Measurements from ENCODE around the gene LIN7A. TPM values are rescaled to one million over a fixed set of nuclear protein-coding genes. Genes with fewer than 3 reads are reported as not detected.
"Not testable (repeated sequence)": the region's sequence is repeated elsewhere in the genome, so short reads cannot be mapped to it uniquely, and the experiment has no call there.

The LIN7A gene
- total and polyA plus RNA-seq, 12 donors: 0.35 to 6.0 (median 2.7) TPM

DNA sequence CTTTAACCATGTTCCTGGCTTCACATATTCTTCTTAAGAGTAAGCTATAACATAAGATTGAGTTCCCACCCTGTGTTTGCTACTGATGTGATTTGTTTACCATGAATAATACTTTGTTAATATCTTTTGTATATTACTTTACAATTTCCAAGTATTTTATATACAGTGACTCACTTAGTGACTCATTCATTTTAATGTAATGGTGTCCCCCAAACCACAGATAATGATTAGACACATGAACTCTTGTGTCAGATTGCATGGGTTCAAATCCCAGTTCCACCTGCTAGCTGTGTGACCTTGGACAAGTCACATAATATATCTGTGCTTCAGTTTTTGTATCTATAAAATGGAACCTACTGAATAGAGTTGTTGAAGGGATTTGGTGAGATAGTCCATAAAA lies 144.9 kb downstream of the LIN7A start:
- no peak for DNase-seq
- no peaks in the 10 kb centered on the region for H3K4me1 ChIP-seq (replicated peaks in 1 of 2)
- no peak overlapping the region for H3K4me3 ChIP-seq
- H3K27ac ChIP-seq: no peak overlapping the region
- intact Hi-C loops (cut with DNase I): no loop called here
- TF ChIP-seq POLR2A (IDR thresholded peaks at IDR 0.05) (no peak), CTCF (IDR thresholded peaks at IDR 0.05) (no peak)
- H3K9me3 ChIP-seq (replicated peaks in 1 of 3): no peaks in the 10 kb centered on the region
- no peaks in the 10 kb centered on the region for H3K36me3 ChIP-seq (replicated peaks in 1 of 2)
- no peaks in the 10 kb centered on the region for H3K27me3 ChIP-seq

- intact Hi-C loops (cut with DNase I): no loop called here
- Histone ChIP-seq H3K4me3 (no peak overlapping the region), H3K4me1 (replicated peaks in 1 of 2) (no peaks in the 10 kb centered on the region), H3K36me3 (replicated peaks in 1 of 2) (no peaks in the 10 kb centered on the region), H3K27me3 (no peaks in the 10 kb centered on the region), H3K9me3 (replicated peaks in 1 of 3) (no peaks in the 10 kb centered on the region), H3K27ac (no peak overlapping the region)
- TF ChIP-seq POLR2A (IDR thresholded peaks at IDR 0.05) (no peak), CTCF (IDR thresholded peaks at IDR 0.05) (no peak)
- DNase-seq: no peak
These were observed 145.9 kb downstream of the LIN7A start for GRCh38 chr12:80791863-80792262.

DNA sequence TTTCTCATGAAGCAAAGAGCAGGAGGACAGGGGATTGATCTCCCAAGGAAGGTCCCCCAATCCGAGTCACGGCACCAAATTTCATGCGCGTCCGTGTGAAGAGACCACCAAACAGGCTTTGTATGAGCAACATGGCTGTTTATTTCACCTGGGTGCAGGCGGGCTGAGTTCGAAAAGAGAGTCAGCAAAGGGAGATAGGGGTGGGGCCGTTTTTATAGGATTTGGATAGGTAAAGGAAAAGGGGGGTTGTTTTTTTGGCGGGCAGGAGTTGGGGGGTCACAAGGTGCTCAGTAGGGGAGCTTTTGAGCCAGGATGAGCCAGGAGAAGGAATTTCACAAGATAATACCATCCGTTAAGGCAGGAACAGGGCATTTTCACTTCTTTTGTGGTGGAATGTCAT lies 149.3 kb downstream of the LIN7A start:
- H3K27ac ChIP-seq; H3K36me3 ChIP-seq (replicated peaks in 1 of 2); DNase-seq; intact Hi-C loops (cut with DNase I); H3K27me3 ChIP-seq; H3K9me3 ChIP-seq (replicated peaks in 1 of 3); H3K4me1 ChIP-seq (replicated peaks in 1 of 2); H3K4me3 ChIP-seq: not testable (repeated sequence)
- WGBS, 4 donors: 83 to 88% (median 86%) methylated on average over 6 to 10 of the region's 10 CpGs

DNA sequence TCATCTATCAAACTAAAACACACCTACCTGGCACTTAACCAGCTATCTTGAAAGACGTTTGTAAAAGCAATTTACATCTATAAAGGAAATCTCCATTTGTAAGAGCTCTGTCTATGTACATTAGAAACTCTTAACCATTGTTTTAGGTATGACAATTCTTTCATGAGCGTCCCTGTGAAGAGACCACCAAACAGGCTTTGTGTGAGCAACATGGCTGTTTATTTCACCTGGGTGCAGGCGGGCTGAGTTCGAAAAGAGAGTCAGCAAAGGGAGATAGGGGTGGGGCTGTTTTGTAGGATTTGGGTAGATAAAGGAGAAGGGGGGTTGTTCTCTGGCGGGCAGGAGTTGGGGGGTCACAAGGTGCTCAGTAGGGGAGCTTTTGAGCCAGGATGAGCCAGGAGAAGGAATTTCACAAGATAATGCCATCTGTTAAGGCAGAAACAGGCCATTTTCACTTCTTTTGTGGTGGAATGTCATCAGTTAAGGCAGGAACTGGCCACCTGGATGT lies 154.7 kb downstream of the LIN7A start:
- DNase-seq; intact Hi-C loops (cut with DNase I): not testable (repeated sequence)
- WGBS, 4 donors: 73 to 81% (median 75%) methylated on average over 5 of the region's 5 CpGs

GRCh38 chr12:80781313-80781712 lies 156.4 kb downstream of the LIN7A start:
- DNase-seq: no peak
- Histone ChIP-seq H3K27ac (no peak overlapping the region), H3K36me3 (replicated peaks in 1 of 2) (no peaks in the 10 kb centered on the region), H3K9me3 (replicated peaks in 1 of 3) (no peaks in the 10 kb centered on the region), H3K4me3 (no peak overlapping the region), H3K4me1 (replicated peaks in 1 of 2) (peaks cover 8 to 10% of the 10 kb centered on the region in 2 donors), H3K27me3 (no peaks in the 10 kb centered on the region)
- 82 to 100% (median 92%) methylated on average over 1 of the region's 1 CpG for WGBS, 4 donors
- TF ChIP-seq CTCF (IDR thresholded peaks at IDR 0.05): no peak
- TF ChIP-seq POLR2A (IDR thresholded peaks at IDR 0.05): no peak
- intact Hi-C loops (cut with DNase I): no loop called here

More for the DNA sequence above, 154.7 kb downstream of the LIN7A start:
- H3K27me3 ChIP-seq; H3K4me3 ChIP-seq; H3K4me1 ChIP-seq (replicated peaks in 1 of 2); H3K36me3 ChIP-seq (replicated peaks in 1 of 2); H3K27ac ChIP-seq; H3K9me3 ChIP-seq (replicated peaks in 1 of 3): not testable (repeated sequence)

All from adrenal gland (tissue), 12 donors.